ENCODE measurements around the gene CLEC17A. TPM values are rescaled to one million over a fixed set of nuclear protein-coding genes. Genes with fewer than 3 reads are reported as not detected.
A peak's percentile ranks its signal among the peaks of the same experiment; 100 is the strongest.

Gene CLEC17A
- total RNA-seq, 1 experiment from 2014 or later, result not detected

DNA sequence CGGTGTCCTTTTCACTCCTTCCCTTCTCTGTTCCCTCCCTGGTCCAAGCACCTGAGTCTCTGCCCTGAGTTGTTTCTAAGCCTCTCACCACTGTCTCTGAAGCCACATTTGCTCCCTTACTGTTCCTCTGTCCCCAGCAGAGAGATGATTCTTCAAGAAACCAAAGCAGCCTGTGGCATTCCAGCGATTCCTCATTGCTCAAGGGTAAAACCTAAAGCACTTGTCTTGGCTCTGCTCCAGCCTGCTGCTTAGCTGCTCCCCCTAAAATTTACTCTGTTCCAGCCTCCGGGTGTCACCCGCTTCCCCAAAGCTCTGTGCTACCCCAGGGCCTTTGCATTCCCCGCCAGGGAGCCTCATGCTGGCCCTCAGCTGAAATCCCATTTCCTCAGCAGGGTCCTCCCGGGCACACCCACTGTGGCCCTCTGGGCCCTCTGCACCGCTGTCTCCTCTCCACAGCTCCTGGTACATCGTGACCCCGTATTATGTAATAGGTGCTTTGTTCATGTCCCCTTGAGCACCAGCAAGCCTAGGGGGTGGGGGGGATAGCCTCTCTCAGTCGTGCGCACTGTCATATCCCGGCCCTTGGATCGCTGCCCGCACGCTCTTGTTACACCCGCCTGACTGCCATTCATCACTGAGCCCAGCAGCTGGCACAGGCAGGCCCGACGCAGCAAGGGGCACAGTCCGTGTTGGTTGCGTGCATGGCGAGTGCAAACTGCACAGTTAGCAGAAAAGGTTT lies 37.7 kb upstream of the CLEC17A start:
- peak; percentile 93 for DNase-seq (ENCODE audit: unreplicated experiment)
- intact Hi-C loops (cut with micrococcal nuclease), result no loop called here
- BruUV-seq (replicated peaks), result no TSS peak
- ChIA-PET CTCF (interaction anchor here (0.6 to 1.0 kb wide), 4 partner anchors 11 to 342 kb away, joined by 3 to 4 read pairs (median 3); no protein-coding TSS in a partner anchor), POLR2A (interaction anchor here (0.6 to 2.5 kb wide), 10 partner anchors 9 to 50 kb away, joined by 3 to 11 read pairs (median 6); partner anchors contain the start of gene DNAJB1)
- H3K4me3 Mint-ChIP-seq (ENCODE audit: unreplicated experiment), result peak overlapping the region; percentile 59
- H3K27me3 Mint-ChIP-seq (ENCODE audit: insufficient read depth, unreplicated experiment), result no peaks in the 10 kb centered on the region
- TF ChIP-seq, protein P1, sequence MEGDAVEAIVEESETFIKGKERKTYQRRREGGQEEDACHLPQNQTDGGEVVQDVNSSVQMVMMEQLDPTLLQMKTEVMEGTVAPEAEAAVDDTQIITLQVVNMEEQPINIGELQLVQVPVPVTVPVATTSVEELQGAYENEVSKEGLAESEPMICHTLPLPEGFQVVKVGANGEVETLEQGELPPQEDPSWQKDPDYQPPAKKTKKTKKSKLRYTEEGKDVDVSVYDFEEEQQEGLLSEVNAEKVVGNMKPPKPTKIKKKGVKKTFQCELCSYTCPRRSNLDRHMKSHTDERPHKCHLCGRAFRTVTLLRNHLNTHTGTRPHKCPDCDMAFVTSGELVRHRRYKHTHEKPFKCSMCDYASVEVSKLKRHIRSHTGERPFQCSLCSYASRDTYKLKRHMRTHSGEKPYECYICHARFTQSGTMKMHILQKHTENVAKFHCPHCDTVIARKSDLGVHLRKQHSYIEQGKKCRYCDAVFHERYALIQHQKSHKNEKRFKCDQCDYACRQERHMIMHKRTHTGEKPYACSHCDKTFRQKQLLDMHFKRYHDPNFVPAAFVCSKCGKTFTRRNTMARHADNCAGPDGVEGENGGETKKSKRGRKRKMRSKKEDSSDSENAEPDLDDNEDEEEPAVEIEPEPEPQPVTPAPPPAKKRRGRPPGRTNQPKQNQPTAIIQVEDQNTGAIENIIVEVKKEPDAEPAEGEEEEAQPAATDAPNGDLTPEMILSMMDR (IDR thresholded peaks at IDR 0.05; ENCODE audit: unreplicated experiment), result no peak
- peak overlapping the region; percentile 7 for H3K27ac Mint-ChIP-seq (ENCODE audit: low read depth, unreplicated experiment)
- no peaks in the 10 kb centered on the region for H3K9me3 Mint-ChIP-seq (ENCODE audit: unreplicated experiment)
- peaks cover 17% of the 10 kb centered on the region for H3K4me1 Mint-ChIP-seq (ENCODE audit: insufficient read depth, unreplicated experiment)
- peaks cover 30% of the 10 kb centered on the region for H3K36me3 Mint-ChIP-seq (ENCODE audit: insufficient read depth, unreplicated experiment)

DNA sequence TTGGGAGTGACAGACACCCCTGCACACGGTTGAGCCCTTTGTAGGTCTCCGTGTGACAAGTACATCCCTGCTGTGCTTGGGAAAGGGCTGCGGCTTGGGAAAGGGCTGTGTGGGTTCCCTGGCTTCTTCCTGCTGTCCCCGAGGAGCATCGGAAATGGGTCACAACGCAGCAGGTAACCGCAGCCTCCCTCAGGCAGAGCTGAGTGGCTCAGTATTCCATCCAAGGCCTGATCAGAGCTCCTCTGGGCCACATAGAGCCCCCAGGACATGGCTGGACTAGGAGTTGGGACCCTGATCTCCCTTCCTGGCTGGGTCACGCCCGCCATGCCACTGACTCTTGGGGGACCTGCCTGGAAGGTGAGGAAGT lies 37.2 kb upstream of the CLEC17A start:
- no TSS peak for BruUV-seq (replicated peaks)
- peaks cover 33% of the 10 kb centered on the region for H3K36me3 Mint-ChIP-seq (ENCODE audit: insufficient read depth, unreplicated experiment)
- H3K4me1 Mint-ChIP-seq (ENCODE audit: insufficient read depth, unreplicated experiment), result peaks cover 23% of the 10 kb centered on the region
- H3K27ac Mint-ChIP-seq (ENCODE audit: low read depth, unreplicated experiment), result peak overlapping the region; percentile 7
- POLR2A ChIA-PET, result interaction anchor here (0.6 to 2.0 kb wide), 7 partner anchors 8 to 48 kb away, joined by 3 to 11 read pairs (median 8); no protein-coding TSS in a partner anchor
- intact Hi-C loops (cut with micrococcal nuclease), result no loop called here
- no peaks in the 10 kb centered on the region for H3K9me3 Mint-ChIP-seq (ENCODE audit: unreplicated experiment)
- CTCF ChIA-PET, result interaction anchor here (0.6 to 0.7 kb wide), 2 partner anchors 309 to 342 kb away, joined by 3 read pairs; no protein-coding TSS in a partner anchor
- H3K4me3 Mint-ChIP-seq (ENCODE audit: unreplicated experiment), result peak overlapping the region; percentile 59
- H3K27me3 Mint-ChIP-seq (ENCODE audit: insufficient read depth, unreplicated experiment), result no peaks in the 10 kb centered on the region
- DNase-seq (ENCODE audit: unreplicated experiment), result no peak
- TF ChIP-seq, protein P1 (IDR thresholded peaks at IDR 0.05; ENCODE audit: unreplicated experiment), result no peak

DNA sequence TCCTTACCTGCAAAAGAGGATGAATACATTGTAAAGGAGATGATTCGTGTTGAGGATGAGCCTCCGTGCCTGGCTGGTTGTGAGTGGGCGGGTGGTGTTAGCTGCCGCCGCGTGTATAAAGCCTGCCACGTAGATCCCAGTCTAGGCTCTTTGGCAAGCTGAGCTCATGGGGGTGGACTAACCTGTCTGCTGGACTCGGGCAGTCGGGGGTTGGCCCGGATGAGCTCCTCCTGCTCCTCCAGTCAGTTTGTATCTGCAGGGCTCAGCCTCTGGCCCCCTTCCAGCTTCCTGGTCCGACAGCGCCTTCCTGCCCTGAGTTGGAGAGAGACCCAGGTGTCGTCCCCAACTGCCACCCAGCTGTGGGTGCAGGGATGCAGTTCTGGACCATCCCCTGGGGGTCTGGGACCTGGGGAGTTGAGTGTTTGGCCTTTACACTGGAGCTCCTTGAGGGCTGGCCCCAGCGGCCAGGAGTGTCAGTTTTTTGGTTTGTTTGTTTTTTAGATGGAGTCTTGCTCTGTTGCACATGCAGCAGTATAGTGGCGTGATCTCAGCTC lies 32.6 kb upstream of the CLEC17A start:
- Mint-ChIP-seq H3K9me3 (ENCODE audit: unreplicated experiment) (no peaks in the 10 kb centered on the region), H3K36me3 (ENCODE audit: insufficient read depth, unreplicated experiment) (peaks cover 27% of the 10 kb centered on the region), H3K4me1 (ENCODE audit: insufficient read depth, unreplicated experiment) (peaks cover 35% of the 10 kb centered on the region), H3K4me3 (ENCODE audit: unreplicated experiment) (no peak overlapping the region), H3K27ac (ENCODE audit: low read depth, unreplicated experiment) (peak overlapping the region; percentile 80), H3K27me3 (ENCODE audit: insufficient read depth, unreplicated experiment) (no peaks in the 10 kb centered on the region)
- intact Hi-C loops (cut with micrococcal nuclease), result loop anchor here (2.0 kb wide), 1 partner anchor 33 kb away; no protein-coding TSS in a partner anchor
- DNase-seq (ENCODE audit: unreplicated experiment), result peak; percentile 74
- TF ChIP-seq, protein P1 (IDR thresholded peaks at IDR 0.05; ENCODE audit: unreplicated experiment), result no peak
- POLR2A ChIA-PET, result interaction anchor here (1.0 to 2.5 kb wide), 9 partner anchors 12 to 44 kb away, joined by 3 to 24 read pairs (median 4); partner anchors contain the start of genes DNAJB1 and TECR
- CTCF ChIA-PET, result interaction anchor here (0.5 to 2.2 kb wide), 9 partner anchors 15 to 415 kb away, joined by 3 to 12 read pairs (median 3); no protein-coding TSS in a partner anchor
- BruUV-seq (replicated peaks), result no TSS peak
